RWPE1 (cell line): ENCODE measurements around the gene FASN.

ENCODE experiments used
- CTCF ChIA-PET: fragments of 350-600 bp; sonication (Branson Sonifier 250); formaldehyde crosslinking; extraction: SDS; loops from one replicate; lab custom pipeline; 2021; lab: Yijun Ruan, JAX
- POLR2A ChIA-PET: fragments of 400-600 bp; formaldehyde crosslinking; extraction: SDS; loops from one replicate; lab custom pipeline; 2020; ENCODE audit warnings: antibody characterized with exemption; ENCODE audit not compliant: low non-redundant PET; lab: Yijun Ruan, JAX
- DNase-seq: peaks from one replicate; pipeline ENCODE4 v3.0.0; 2012; ENCODE audit warnings: low spot score
- H3K27ac ChIP-seq: fragments of 450-650 bp; 2 replicates; pipeline ENCODE4 v1.5.1; 2017
- TF ChIP-seq, protein P1 (sequence below): fragments of 450-650 bp; conservative IDR thresholded peaks from 2 replicates; pipeline ENCODE4 v1.5.1; 2017; ENCODE audit warnings: low read depth, mild to moderate bottlenecking

Gene FASN

DNA sequence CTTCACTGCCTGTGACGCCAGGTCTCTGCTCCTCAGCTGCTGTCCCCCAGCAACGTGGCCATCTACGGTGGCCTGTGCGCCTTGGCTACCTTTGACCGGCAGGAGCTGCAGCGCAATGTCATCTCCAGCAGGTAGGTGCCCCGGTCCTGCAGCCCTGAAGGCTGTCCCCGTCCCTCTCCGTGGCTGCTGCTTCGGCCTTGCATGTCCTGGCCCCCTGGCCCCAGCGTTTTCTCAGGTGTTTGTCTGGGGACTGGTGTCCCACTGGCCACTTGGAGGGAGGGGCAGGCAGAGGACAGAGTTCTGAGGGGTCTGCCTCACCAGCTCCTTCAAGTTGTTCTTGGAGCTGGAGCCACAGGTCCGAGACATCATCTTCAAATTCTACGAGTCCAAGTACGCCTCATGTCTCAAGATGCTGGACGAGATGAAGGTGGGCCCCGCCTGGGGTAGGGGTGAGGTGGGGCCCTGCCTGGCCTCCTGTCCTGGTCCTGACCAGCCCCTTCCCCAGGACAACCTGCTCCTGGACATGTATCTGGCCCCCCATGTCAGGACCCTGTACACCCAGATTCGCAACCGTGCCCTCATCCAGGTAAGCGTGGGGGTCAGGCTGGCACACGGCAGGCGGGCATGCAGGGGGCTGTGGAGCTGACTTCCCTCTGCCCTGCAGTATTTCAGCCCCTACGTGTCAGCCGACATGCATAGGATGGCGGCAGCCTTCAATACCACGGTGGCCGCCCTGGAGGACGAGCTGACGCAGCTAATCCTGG, 41.9 kb downstream of the FASN start:
- DNase-seq = no peak
- TF ChIP-seq, protein P1, sequence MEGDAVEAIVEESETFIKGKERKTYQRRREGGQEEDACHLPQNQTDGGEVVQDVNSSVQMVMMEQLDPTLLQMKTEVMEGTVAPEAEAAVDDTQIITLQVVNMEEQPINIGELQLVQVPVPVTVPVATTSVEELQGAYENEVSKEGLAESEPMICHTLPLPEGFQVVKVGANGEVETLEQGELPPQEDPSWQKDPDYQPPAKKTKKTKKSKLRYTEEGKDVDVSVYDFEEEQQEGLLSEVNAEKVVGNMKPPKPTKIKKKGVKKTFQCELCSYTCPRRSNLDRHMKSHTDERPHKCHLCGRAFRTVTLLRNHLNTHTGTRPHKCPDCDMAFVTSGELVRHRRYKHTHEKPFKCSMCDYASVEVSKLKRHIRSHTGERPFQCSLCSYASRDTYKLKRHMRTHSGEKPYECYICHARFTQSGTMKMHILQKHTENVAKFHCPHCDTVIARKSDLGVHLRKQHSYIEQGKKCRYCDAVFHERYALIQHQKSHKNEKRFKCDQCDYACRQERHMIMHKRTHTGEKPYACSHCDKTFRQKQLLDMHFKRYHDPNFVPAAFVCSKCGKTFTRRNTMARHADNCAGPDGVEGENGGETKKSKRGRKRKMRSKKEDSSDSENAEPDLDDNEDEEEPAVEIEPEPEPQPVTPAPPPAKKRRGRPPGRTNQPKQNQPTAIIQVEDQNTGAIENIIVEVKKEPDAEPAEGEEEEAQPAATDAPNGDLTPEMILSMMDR = no peak
- ChIA-PET POLR2A (no interaction called here), CTCF (interaction anchor here (1.0 kb wide), 1 partner anchor 20 kb away, joined by 3 read pairs; no protein-coding TSS in a partner anchor)
- peak overlapping the region; percentile 79 for H3K27ac ChIP-seq

DNA sequence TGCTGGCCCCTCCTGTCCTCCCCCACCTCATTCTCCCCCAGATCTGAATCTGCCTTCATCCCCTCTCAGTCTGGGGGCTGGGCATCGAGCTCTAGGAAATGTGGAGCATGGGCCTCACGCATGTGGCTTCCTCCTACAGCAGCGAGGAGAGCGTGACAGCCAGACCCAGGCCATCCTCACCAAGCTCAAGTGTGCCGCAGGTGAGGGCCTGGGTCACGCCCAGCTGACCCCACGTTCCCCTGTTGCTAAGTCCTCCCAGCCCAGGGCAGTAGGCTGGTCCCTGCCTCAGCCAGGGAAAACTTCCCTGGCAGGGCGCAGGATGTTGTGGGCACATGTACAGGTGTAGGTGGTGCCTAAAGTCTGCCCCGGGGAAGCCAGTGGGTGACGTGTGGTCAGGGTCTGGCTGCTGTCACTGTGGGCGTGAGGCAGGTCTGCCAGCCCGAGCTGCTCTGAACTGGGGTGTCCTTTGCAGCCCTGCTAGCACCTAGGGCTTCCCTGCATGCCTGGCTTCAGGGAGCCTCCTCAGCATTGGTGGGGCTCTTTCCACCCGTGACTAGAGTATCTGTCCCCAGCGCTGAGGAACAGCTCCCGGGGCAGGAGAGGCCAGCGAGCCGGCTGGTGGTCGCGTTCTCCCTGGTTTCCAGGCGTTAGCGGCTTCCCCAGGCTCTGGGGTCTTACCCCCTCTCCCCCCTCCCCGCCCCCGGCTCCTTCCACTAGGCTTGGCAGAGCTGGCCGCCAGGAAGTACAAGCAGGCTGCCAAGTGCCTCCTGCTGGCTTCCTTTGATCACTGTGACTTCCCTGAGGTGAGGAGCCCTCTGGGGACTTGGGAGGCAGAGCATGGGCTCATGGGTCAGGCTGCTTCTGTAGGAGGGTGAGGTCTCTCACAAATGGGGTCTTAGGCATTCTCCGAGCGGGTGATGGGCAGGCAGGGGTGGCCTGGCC, 42.7 kb downstream of the FASN start:
- peak overlapping the region; percentile 79 for H3K27ac ChIP-seq
- ChIA-PET POLR2A (no interaction called here), CTCF (interaction anchor here (1.0 kb wide), 1 partner anchor 21 kb away, joined by 3 read pairs; no protein-coding TSS in a partner anchor)
- DNase-seq = no peak
- TF ChIP-seq, protein P1 = no peak

DNA sequence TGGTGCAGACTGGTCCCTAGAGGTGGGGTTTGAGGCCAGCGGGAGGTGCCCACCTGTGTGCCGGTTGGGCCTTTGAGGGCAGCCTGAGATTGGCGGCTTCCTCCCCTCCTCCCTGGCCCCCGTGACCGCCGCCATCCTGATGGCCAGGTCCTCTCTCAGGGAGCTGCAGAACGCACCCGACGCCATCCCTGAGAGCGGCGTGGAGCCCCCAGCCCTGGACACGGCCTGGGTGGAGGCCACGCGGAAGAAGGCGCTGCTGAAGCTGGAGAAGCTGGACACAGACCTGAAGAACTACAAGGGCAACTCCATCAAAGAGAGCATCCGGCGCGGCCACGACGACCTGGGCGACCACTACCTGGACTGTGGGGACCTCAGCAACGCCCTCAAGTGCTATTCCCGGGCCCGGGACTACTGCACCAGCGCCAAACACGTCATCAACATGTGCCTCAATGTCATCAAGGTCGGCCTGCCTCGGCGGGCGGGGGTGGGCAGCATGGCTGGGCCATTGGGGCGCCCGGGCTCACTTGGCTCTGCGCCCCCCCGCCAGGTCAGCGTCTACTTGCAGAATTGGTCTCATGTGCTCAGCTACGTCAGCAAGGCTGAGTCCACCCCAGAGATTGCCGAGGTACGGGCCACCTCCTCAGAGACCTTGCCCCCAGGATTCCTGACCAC, 43.5 kb downstream of the FASN start:
- DNase-seq = no peak
- POLR2A ChIA-PET = no interaction called here
- H3K27ac ChIP-seq = peak overlapping the region; percentile 79
- TF ChIP-seq, protein P1 = no peak
- CTCF ChIA-PET = interaction anchor here (1.0 to 2.0 kb wide), 2 partner anchors 22 to 24 kb away, joined by 3 to 5 read pairs; no protein-coding TSS in a partner anchor

DNA sequence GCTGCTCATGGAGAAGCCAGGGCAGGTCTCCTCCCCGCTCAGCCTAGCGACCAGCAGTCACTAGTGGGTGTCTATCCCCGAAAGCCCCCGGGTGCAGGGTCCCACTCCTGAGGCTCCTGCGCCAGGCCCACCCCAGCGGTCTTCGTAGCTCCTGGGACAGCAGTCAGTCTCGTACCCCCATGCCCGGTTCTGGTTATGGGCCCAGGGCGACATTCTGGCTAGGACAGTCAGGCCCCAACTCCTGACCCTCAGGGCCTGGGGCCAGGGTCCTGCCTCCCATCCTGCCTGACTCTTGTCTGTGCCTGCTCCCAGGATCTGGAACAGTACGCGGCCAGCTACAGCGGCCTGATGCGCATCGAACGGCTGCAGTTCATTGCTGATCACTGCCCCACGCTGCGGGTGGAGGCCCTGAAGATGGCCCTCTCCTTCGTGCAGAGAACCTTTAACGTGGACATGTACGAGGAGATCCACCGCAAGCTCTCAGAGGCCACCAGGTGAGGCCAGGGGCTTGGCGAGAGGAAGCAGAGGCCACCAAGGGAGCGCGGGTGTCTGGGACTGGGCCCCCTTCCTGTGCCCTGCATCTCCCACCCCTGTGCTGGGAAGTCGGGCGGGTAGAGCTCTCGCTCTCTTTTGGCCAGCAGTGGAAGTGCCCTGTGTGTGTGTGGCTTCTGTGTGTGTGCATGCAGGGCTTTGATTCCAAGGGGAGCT, 44.3 kb downstream of the FASN start:
- DNase-seq = no peak
- ChIA-PET POLR2A (no interaction called here), CTCF (interaction anchor here (0.6 to 2.0 kb wide), 2 partner anchors 23 to 28 kb away, joined by 3 to 5 read pairs; no protein-coding TSS in a partner anchor)
- H3K27ac ChIP-seq = peak overlapping the region; percentile 79
- TF ChIP-seq, protein P1 = no peak

DNA sequence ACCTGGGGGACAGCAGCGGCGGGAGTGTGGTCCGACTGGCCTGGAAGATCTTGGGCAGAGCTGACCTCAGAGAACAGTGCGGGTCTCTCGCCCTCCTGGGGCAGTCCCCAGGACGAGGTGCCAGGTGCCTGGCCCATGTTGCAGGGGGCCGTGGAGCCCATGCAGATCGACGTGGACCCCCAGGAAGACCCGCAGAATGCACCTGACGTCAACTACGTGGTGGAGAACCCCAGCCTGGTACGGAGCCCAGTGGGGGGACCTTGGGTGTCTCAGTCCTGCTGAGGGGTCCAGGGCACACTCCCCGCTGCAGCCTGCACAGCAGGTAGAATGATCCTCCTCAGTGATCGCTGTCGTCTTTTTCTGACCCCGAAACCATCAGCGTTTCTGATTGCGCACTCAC, 44.9 kb downstream of the FASN start:
- TF ChIP-seq, protein P1 = no peak
- H3K27ac ChIP-seq = peak overlapping the region; percentile 79
- CTCF ChIA-PET = interaction anchor here (0.6 to 2.0 kb wide), 2 partner anchors 22 to 29 kb away, joined by 3 to 5 read pairs; no protein-coding TSS in a partner anchor
- DNase-seq = no peak
- POLR2A ChIA-PET = no interaction called here
